ENCODE data around the gene HPS1.

- no peak for TF ChIP-seq CTCF (IDR thresholded peaks at IDR 0.05)
- TF ChIP-seq NRF1 (IDR thresholded peaks at IDR 0.05; ENCODE audit: low read depth, low read length) = no peak
- TF ChIP-seq POLR2AphosphoS5 (IDR thresholded peaks at IDR 0.05; ENCODE audit: low read depth, low read length) = no peak
- no peak for TF ChIP-seq TAF1 (IDR thresholded peaks at IDR 0.05; ENCODE audit: borderline replicate concordance, low read depth, low read length)
- no peak for TF ChIP-seq RAD21 (IDR thresholded peaks at IDR 0.05; ENCODE audit: low read length)
- no peak for TF ChIP-seq RCOR1 (IDR thresholded peaks at IDR 0.05; ENCODE audit: low read length)
- no peak for TF ChIP-seq EZH2phosphoT487 (IDR thresholded peaks at IDR 0.05; ENCODE audit: borderline replicate concordance, low read depth)
- no peak for TF ChIP-seq MAX (IDR thresholded peaks at IDR 0.05; ENCODE audit: low read depth)
- no peak for TF ChIP-seq TCF12 (IDR thresholded peaks at IDR 0.05)
- no peak for TF ChIP-seq MXI1 (IDR thresholded peaks at IDR 0.05; ENCODE audit: low read depth, low read length)
Measured at GRCh38 chr10:98446151-98446660, 529 bp downstream of the HPS1 start.

All from SK-N-SH (cell line).